ENCODE measurements around the gene TNFRSF8.

DNA sequence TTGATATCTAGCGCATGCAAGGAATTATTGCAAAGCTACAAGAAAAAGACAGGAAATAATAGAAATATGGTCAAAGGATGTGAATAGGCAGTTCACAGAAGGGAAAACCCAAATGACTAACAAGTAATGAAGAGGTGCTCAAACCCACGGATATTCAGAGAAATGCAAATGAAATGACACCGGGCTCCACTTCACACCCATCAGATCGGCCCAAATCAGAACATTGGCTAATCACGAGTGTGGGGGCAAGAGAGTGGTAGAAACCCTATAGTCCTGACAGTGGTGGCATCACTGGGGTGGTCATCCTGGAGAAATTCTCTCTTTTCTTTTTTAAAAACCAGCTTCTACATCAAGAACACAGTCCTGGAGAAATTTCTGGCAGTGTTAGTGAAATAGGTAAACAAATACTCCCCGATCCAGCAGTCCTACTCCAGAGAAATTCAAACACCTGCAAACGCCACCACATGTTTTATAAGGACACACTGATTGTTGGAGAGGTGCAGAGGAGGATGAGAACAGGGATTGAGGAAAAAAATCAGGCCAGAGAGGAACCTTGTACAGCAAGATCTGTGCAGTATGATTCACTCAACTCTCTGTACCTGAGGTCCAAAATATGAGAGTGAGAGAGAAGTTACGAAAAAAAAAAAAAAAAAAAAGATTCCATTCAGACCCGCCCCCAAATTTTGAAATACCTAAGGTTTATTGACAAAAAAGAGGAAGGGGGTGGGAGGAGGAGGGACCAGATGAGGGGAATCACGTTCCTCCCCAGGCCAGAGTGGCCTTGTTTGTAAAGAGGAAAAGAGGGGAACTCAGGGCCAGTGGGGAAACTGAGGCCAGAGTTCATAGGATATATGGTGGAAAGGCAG is 94.5 kb downstream of the TNFRSF8 start:
- TF ChIP-seq, protein P1, sequence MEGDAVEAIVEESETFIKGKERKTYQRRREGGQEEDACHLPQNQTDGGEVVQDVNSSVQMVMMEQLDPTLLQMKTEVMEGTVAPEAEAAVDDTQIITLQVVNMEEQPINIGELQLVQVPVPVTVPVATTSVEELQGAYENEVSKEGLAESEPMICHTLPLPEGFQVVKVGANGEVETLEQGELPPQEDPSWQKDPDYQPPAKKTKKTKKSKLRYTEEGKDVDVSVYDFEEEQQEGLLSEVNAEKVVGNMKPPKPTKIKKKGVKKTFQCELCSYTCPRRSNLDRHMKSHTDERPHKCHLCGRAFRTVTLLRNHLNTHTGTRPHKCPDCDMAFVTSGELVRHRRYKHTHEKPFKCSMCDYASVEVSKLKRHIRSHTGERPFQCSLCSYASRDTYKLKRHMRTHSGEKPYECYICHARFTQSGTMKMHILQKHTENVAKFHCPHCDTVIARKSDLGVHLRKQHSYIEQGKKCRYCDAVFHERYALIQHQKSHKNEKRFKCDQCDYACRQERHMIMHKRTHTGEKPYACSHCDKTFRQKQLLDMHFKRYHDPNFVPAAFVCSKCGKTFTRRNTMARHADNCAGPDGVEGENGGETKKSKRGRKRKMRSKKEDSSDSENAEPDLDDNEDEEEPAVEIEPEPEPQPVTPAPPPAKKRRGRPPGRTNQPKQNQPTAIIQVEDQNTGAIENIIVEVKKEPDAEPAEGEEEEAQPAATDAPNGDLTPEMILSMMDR (optimal IDR thresholded peaks at IDR 0.05 in 1 of 3, IDR thresholded peaks at IDR 0.05 in 1 of 3, conservative IDR thresholded peaks at IDR 0.05 in 1 of 3; ENCODE audit: extremely low read depth in 1 of 3, insufficient read depth in 2 of 3, low read length in 3 of 3) = no peak
- TF ChIP-seq EZH2 (IDR thresholded peaks at IDR 0.05; ENCODE audit: low read length) = no peak

Data from keratinocyte (primary cell).